Lower lobe of right lung (tissue), 2 donors: ENCODE results near the gene POU3F2. TPM values are rescaled to one million over a fixed set of nuclear protein-coding genes. Genes with fewer than 3 reads are reported as not detected.

Experiments used
- ATAC-seq, 2 donors: fragments of 200-7000 bp; cut with Tn5 transposase; one replicate each; pipeline ENCODE4 v1.9.1; 2020 to 2022; ENCODE audit warnings: mild to moderate bottlenecking in 2 of 2, moderate library complexity in 2 of 2
- DNase-seq: peaks from one replicate; pipeline ENCODE4 v3.0.0-alpha.2; 2020
- H3K27ac ChIP-seq: fragments of 200-600 bp; one replicate; pipeline ENCODE4 v1.8.0; 2022
- H3K27me3 ChIP-seq: fragments of 200-600 bp; one replicate; pipeline ENCODE4 v1.8.0; 2022; ENCODE audit warnings: low read depth
- H3K36me3 ChIP-seq: fragments of 200-600 bp; one replicate; pipeline ENCODE4 v1.8.0; 2022; ENCODE audit warnings: mild to moderate bottlenecking
- H3K4me1 ChIP-seq: fragments of 200-600 bp; one replicate; pipeline ENCODE4 v1.8.0; 2022
- H3K4me3 ChIP-seq: fragments of 200-600 bp; one replicate; pipeline ENCODE4 v1.8.0; 2022; ENCODE audit warnings: mild to moderate bottlenecking
- H3K9me3 ChIP-seq: fragments of 200-600 bp; one replicate; pipeline ENCODE4 v1.8.0; 2022
- intact Hi-C: fragments of 100-400 bp; cut with DNase I; formaldehyde crosslinking; loops from one replicate; pipeline ENCODE4 v1.11.0; 2022
- total RNA-seq: library from RNA; stranded (reverse); fragmentation: NEBNext Ultra II Directional; extraction: Animal tissue kit (Norgen Biotek cat#: 25700); gene quantifications from one replicate; pipeline ENCODE4 v1.2.1, GENCODE V29; 2021
- TF ChIP-seq, protein P1 (sequence below): fragments of 200-600 bp; IDR thresholded peaks from one replicate; pipeline ENCODE4 v1.8.0; 2022; ENCODE audit warnings: antibody characterized with exemption, mild to moderate bottlenecking
- donor health status: DM: no; HTN: yes; CAD: no; lungs with severe emphysema.

Gene POU3F2
- total RNA-seq, 1 donor from 2014 or later: not detected

GRCh38 chr6:98827295-98828159, 6.8 kb upstream of the POU3F2 start:
- DNase-seq (no peak), ATAC-seq (no peak)
- Histone ChIP-seq H3K36me3 (no peaks in the 10 kb centered on the region), H3K27me3 (peaks cover 97% of the 10 kb centered on the region), H3K4me3 (no peak overlapping the region), H3K27ac (no peak overlapping the region), H3K9me3 (no peaks in the 10 kb centered on the region), H3K4me1 (peaks cover 31% of the 10 kb centered on the region)
- TF ChIP-seq, protein P1, sequence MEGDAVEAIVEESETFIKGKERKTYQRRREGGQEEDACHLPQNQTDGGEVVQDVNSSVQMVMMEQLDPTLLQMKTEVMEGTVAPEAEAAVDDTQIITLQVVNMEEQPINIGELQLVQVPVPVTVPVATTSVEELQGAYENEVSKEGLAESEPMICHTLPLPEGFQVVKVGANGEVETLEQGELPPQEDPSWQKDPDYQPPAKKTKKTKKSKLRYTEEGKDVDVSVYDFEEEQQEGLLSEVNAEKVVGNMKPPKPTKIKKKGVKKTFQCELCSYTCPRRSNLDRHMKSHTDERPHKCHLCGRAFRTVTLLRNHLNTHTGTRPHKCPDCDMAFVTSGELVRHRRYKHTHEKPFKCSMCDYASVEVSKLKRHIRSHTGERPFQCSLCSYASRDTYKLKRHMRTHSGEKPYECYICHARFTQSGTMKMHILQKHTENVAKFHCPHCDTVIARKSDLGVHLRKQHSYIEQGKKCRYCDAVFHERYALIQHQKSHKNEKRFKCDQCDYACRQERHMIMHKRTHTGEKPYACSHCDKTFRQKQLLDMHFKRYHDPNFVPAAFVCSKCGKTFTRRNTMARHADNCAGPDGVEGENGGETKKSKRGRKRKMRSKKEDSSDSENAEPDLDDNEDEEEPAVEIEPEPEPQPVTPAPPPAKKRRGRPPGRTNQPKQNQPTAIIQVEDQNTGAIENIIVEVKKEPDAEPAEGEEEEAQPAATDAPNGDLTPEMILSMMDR: no peak
- intact Hi-C loops: no loop called here

DNA sequence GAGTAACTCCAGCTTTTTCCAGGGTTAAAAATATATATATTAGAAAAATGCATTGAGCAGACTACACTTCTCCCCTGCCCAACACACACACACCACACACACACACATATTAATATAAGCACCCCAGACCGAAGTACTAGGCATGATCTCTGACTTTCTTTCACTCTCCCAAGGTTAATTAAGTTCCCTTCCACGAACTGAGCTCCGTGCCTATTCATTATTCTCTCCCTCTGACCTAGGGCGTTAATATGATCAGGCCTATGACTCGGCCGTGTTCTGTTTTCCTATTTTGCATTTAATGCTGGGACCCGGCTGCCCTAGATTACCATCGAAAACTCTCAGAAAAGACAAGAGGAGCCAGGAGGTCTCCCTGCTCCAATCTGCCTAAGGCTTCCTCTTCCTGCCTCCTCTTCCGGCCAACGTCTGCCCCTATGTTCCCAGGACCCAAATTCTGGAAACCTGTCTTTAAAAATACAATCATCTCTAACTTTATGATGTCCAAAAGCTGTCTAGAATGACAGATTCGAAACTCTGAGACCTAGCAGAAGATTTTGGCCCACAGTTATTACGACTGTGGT, 6.1 kb upstream of the POU3F2 start:
- Histone ChIP-seq H3K36me3 (no peaks in the 10 kb centered on the region), H3K27ac (no peak overlapping the region), H3K27me3 (peaks cover 100% of the 10 kb centered on the region), H3K4me1 (peaks cover 39% of the 10 kb centered on the region), H3K9me3 (no peaks in the 10 kb centered on the region), H3K4me3 (no peak overlapping the region)
- ATAC-seq: no peak
- DNase-seq: no peak
- intact Hi-C loops: no loop called here
- TF ChIP-seq, protein P1: no peak

DNA sequence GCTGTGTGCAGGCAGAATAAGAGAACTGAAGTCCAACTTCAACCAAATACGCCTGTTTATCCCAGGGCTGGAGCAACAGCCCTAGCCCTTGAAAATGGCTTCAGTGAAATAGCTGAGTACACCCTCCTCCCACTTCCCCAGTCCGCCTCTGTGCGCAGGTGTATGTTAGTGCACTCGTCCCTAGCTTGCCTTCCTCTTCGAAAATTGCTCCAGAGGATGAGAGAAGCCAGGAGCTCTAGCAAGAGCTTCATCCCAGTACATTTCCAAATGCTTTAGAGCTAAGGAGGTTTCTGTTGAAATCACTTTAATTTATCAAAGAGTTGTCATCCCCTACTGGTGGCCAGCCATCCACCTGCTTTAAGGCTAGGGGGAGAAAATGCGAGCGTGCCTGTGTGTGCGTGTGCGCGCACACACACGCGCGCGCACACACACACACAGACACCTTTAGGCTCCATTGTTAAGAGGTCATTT, 5.4 kb upstream of the POU3F2 start:
- Histone ChIP-seq H3K27me3 (peaks cover 96% of the 10 kb centered on the region), H3K27ac (no peak overlapping the region), H3K4me1 (peaks cover 43% of the 10 kb centered on the region), H3K4me3 (no peak overlapping the region), H3K9me3 (no peaks in the 10 kb centered on the region), H3K36me3 (no peaks in the 10 kb centered on the region)
- ATAC-seq (no peak), DNase-seq (no peak)
- TF ChIP-seq, protein P1: no peak
- intact Hi-C loops: no loop called here

GRCh38 chr6:98830146-98830545, 4.2 kb upstream of the POU3F2 start:
- intact Hi-C loops: no loop called here
- TF ChIP-seq, protein P1: no peak
- Histone ChIP-seq H3K4me1 (peaks cover 48% of the 10 kb centered on the region), H3K27me3 (peaks cover 90% of the 10 kb centered on the region), H3K9me3 (no peaks in the 10 kb centered on the region), H3K27ac (no peak overlapping the region), H3K4me3 (no peak overlapping the region), H3K36me3 (no peaks in the 10 kb centered on the region)
- no peak for DNase-seq
- no peak for ATAC-seq

DNA sequence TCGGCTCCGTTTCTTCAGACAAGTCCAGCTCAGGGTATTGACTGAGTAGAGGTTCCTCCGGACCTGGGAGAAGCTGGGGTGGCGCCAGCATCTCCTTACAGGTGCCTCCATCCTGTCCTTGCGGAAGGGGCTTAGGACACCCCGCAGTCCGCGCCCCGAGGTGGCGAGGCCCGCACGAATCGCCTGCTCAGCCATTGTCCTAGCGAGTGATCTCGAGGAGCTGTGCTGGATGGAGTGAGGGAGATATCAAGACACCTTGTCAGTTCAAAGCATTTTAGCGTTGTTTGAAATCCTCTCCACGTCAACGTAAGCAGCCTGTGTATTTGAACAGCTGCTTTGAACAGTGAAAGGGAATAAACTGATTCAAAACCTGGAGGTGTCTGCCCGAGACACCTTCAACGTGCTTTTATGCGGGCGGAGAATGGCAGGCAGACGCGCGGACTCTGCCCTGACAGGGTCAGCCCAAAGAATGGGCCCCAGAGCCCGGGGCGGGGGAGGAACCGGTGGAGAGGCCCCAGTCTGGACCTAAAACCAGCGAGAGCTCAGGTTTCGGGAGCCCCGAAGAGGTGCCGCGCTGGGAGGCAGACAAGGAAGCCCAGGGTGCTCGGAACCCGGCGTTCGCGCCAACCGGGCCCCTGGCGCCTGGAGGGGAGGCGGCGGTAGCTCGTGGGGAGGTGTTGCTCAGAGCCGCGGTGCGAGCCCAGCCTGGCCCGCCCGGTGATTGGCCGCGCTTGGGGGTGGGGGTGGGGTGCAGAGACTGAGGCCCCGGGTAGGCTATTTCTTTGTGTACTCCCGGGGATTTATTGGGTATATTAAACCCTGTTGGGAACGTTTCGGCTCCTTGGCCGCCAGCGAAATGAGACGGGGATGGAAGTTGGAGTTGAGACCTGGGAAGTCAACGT, 3.1 kb upstream of the POU3F2 start:
- ATAC-seq (no peak), DNase-seq (no peak)
- intact Hi-C loops: no loop called here
- TF ChIP-seq, protein P1: no peak
- Histone ChIP-seq H3K27me3 (peaks cover 90% of the 10 kb centered on the region), H3K27ac (no peak overlapping the region), H3K4me1 (peaks cover 59% of the 10 kb centered on the region), H3K36me3 (no peaks in the 10 kb centered on the region), H3K4me3 (no peak overlapping the region), H3K9me3 (no peaks in the 10 kb centered on the region)
